ENCODE results near the gene KSR1.
"Not testable (repeated sequence)": the region's sequence is repeated elsewhere in the genome, so short reads cannot be mapped to it uniquely, and the experiment has no call there.

The KSR1 gene

GRCh38 chr17:27494192-27495091 is 38.2 kb downstream of the KSR1 start:
- DNase-seq (ENCODE audit: insufficient read length), result no peak
- TF ChIP-seq POLR2A (IDR thresholded peaks at IDR 0.05; ENCODE audit: low read depth, low read length) (no peak), POLR2AphosphoS5 (IDR thresholded peaks at IDR 0.05; ENCODE audit: low read depth, low read length) (no peak), TAF1 (IDR thresholded peaks at IDR 0.05; ENCODE audit: borderline replicate concordance, low read depth, low read length) (no peak)
- no peak for FAIRE-seq

- TF ChIP-seq POLR2AphosphoS5 (IDR thresholded peaks at IDR 0.05; ENCODE audit: low read depth, low read length) (no peak), TAF1 (IDR thresholded peaks at IDR 0.05; ENCODE audit: borderline replicate concordance, low read depth, low read length) (no peak), POLR2A (IDR thresholded peaks at IDR 0.05; ENCODE audit: low read depth, low read length) (no peak; the same call in 1 of the 2 replicates)
- DNase-seq (ENCODE audit: insufficient read length), result no peak
- FAIRE-seq, result no peak
These were observed 39.2 kb downstream of the KSR1 start for GRCh38 chr17:27495460-27495859.

GRCh38 chr17:27496005-27496404 is 39.8 kb downstream of the KSR1 start:
- no peak for DNase-seq (ENCODE audit: insufficient read length)
- peak; percentile 69 for FAIRE-seq
- no peak for TF ChIP-seq POLR2AphosphoS5 (IDR thresholded peaks at IDR 0.05; ENCODE audit: low read depth, low read length)
- TF ChIP-seq TAF1 (IDR thresholded peaks at IDR 0.05; ENCODE audit: borderline replicate concordance, low read depth, low read length), result no peak
- TF ChIP-seq POLR2A (IDR thresholded peaks at IDR 0.05; ENCODE audit: low read depth, low read length), result no peak

- TF ChIP-seq TAF1 (IDR thresholded peaks at IDR 0.05; ENCODE audit: borderline replicate concordance, low read depth, low read length) (no peak), POLR2A (IDR thresholded peaks at IDR 0.05; ENCODE audit: low read depth, low read length) (no peak; the same call in 1 of the 2 replicates), POLR2AphosphoS5 (IDR thresholded peaks at IDR 0.05; ENCODE audit: low read depth, low read length) (peak; percentile 57)
- DNase-seq (ENCODE audit: insufficient read length) (no peak), FAIRE-seq (no peak)
These were observed 40.2 kb downstream of the KSR1 start for GRCh38 chr17:27496437-27496943.

- FAIRE-seq (no peak), DNase-seq (ENCODE audit: insufficient read length) (no peak)
- no peak; the same call in 1 of the 2 replicates for TF ChIP-seq POLR2AphosphoS5 (IDR thresholded peaks at IDR 0.05; ENCODE audit: low read depth, low read length)
- no peak for TF ChIP-seq TAF1 (IDR thresholded peaks at IDR 0.05; ENCODE audit: borderline replicate concordance, low read depth, low read length)
- no peak for TF ChIP-seq POLR2A (IDR thresholded peaks at IDR 0.05; ENCODE audit: low read depth, low read length)
These were observed 40.7 kb downstream of the KSR1 start for GRCh38 chr17:27496971-27497370.

- TF ChIP-seq TAF1 (IDR thresholded peaks at IDR 0.05; ENCODE audit: borderline replicate concordance, low read depth, low read length), result no peak
- no peak for TF ChIP-seq POLR2AphosphoS5 (IDR thresholded peaks at IDR 0.05; ENCODE audit: low read depth, low read length)
- no peak for TF ChIP-seq POLR2A (IDR thresholded peaks at IDR 0.05; ENCODE audit: low read depth, low read length)
- FAIRE-seq (no peak), DNase-seq (ENCODE audit: insufficient read length) (no peak)
These were observed 41.4 kb downstream of the KSR1 start for GRCh38 chr17:27497696-27498095.

- no peak for FAIRE-seq
- TF ChIP-seq TAF1 (IDR thresholded peaks at IDR 0.05; ENCODE audit: borderline replicate concordance, low read depth, low read length) (no peak), POLR2A (IDR thresholded peaks at IDR 0.05; ENCODE audit: low read depth, low read length) (no peak), POLR2AphosphoS5 (IDR thresholded peaks at IDR 0.05; ENCODE audit: low read depth, low read length) (no peak)
- no peak for DNase-seq (ENCODE audit: insufficient read length)
These were observed 42.5 kb downstream of the KSR1 start for GRCh38 chr17:27498615-27499309.

GRCh38 chr17:27499451-27500265 is 43.4 kb downstream of the KSR1 start:
- DNase-seq (ENCODE audit: insufficient read length) (no peak), FAIRE-seq (no peak)
- no peak for TF ChIP-seq POLR2AphosphoS5 (IDR thresholded peaks at IDR 0.05; ENCODE audit: low read depth, low read length)
- no peak for TF ChIP-seq POLR2A (IDR thresholded peaks at IDR 0.05; ENCODE audit: low read depth, low read length)
- TF ChIP-seq TAF1 (IDR thresholded peaks at IDR 0.05; ENCODE audit: borderline replicate concordance, low read depth, low read length), result no peak

- not testable (repeated sequence) for FAIRE-seq; DNase-seq (ENCODE audit: insufficient read length)
These were observed 45.1 kb downstream of the KSR1 start for GRCh38 chr17:27501338-27501737.

- FAIRE-seq, result no peak
These were observed 46.5 kb downstream of the KSR1 start for GRCh38 chr17:27502526-27503324.

More at GRCh38 chr17:27502526-27503324, 46.5 kb downstream of the KSR1 start:
- TF ChIP-seq POLR2A (IDR thresholded peaks at IDR 0.05; ENCODE audit: low read depth, low read length), result no peak
- no peak for TF ChIP-seq TAF1 (IDR thresholded peaks at IDR 0.05; ENCODE audit: borderline replicate concordance, low read depth, low read length)
- TF ChIP-seq POLR2AphosphoS5 (IDR thresholded peaks at IDR 0.05; ENCODE audit: low read depth, low read length), result no peak
- DNase-seq (ENCODE audit: insufficient read length), result no peak
